Epithelial cell of proximal tubule (primary cell): Measurements from ENCODE around the gene RNGTT. TPM values are rescaled to one million over a fixed set of nuclear protein-coding genes. Genes with fewer than 3 reads are reported as not detected.

ENCODE experiments used
- DNase-seq: peaks from one replicate; pipeline ENCODE4 v3.0.0-alpha.2; 2011; ENCODE audit warnings: low read depth
- H3K4me3 ChIP-seq: 2 replicates; pipeline ENCODE4 v1.5.1; 2011; ENCODE audit warnings: low read depth, mild to moderate bottlenecking, low read length
- CTCF ChIP-seq: conservative IDR thresholded peaks from 2 replicates; pipeline ENCODE4 v1.5.1; 2012; ENCODE audit warnings: low read depth, mild to moderate bottlenecking, low read length
- total RNA-seq: library from RNA; depleted of rRNA; stranded (reverse); fragments of >200 nt; gene quantifications from 2 replicates; pipeline ENCODE4 v1.2.3, GENCODE V29; 2015

Gene RNGTT
- total RNA-seq, 1 donor from 2014 or later = 17.6 TPM

- no peak for DNase-seq
- TF ChIP-seq CTCF = no peak
- H3K4me3 ChIP-seq = no peak overlapping the region
Measured at GRCh38 chr6:88679841-88680240, 283.6 kb downstream of the RNGTT start.

- no peak for TF ChIP-seq CTCF
- no peak for DNase-seq
- H3K4me3 ChIP-seq = no peak overlapping the region
Measured at GRCh38 chr6:88677356-88677755, 286.1 kb downstream of the RNGTT start.

GRCh38 chr6:88671624-88672023, 291.8 kb downstream of the RNGTT start:
- TF ChIP-seq CTCF = no peak
- no peak for DNase-seq
- H3K4me3 ChIP-seq = no peak overlapping the region

GRCh38 chr6:88670369-88670768, 293.0 kb downstream of the RNGTT start:
- no peak for TF ChIP-seq CTCF
- no peak overlapping the region for H3K4me3 ChIP-seq
- peak; percentile 38 for DNase-seq

- no peak overlapping the region for H3K4me3 ChIP-seq
- TF ChIP-seq CTCF = no peak
- DNase-seq = no peak
Measured at GRCh38 chr6:88669475-88669874, 293.9 kb downstream of the RNGTT start.

- no peak overlapping the region for H3K4me3 ChIP-seq
- no peak for DNase-seq
- no peak for TF ChIP-seq CTCF
Measured at GRCh38 chr6:88666901-88667300, 296.5 kb downstream of the RNGTT start.

- TF ChIP-seq CTCF = no peak
Measured at GRCh38 chr6:88665131-88665530, 298.3 kb downstream of the RNGTT start.

More at GRCh38 chr6:88665131-88665530, 298.3 kb downstream of the RNGTT start:
- no peak for DNase-seq
- no peak overlapping the region for H3K4me3 ChIP-seq
